B cell (primary cell): Measurements from ENCODE around the gene AFF1.

ENCODE experiments used
- CTCF ChIP-seq: fragments of 200-600 bp; IDR thresholded peaks from one replicate; pipeline ENCODE4 v1.8.0; 2022; ENCODE audit warnings: antibody characterized with exemption, mild to moderate bottlenecking
- EZH2 ChIP-seq: IDR thresholded peaks from 2 replicates; pipeline ENCODE4 v1.6.1; 2012; ENCODE audit warnings: borderline replicate concordance, low read depth, mild to moderate bottlenecking, moderate library complexity, low read length; ENCODE audit not compliant: insufficient read depth, poor library complexity, severe bottlenecking

- TF ChIP-seq CTCF (no peak), EZH2 (no peak)
Measured at GRCh38 chr4:86965019-86965976, 30.5 kb downstream of the AFF1 start.
